Measurements from ENCODE around the gene S100P.

- TF ChIP-seq EZH2 (IDR thresholded peaks at IDR 0.05; ENCODE audit: insufficient read depth, poor library complexity, severe bottlenecking) (no peak), EZH2phosphoT487 (IDR thresholded peaks at IDR 0.05; ENCODE audit: insufficient read depth, low read depth) (no peak)
Observed at GRCh38 chr4:6655924-6656323, 37.8 kb upstream of the S100P start.

Measured in GM23248 (cell line).